Neural progenitor cell (in vitro differentiated cells): ENCODE data around the gene TSPAN32. TPM values are rescaled to one million over a fixed set of nuclear protein-coding genes. Genes with fewer than 3 reads are reported as not detected.
A peak's percentile ranks its signal among the peaks of the same experiment; 100 is the strongest.

Source experiments
- DNase-seq: peaks from one replicate; pipeline ENCODE4 v3.0.0-alpha.2; 2016; ENCODE audit warnings: low spot score
- H2AFZ ChIP-seq: fragments of 200-600 bp; sonication (generic); replicated peaks from 2 replicates; pipeline ENCODE4 v1.6.1; 2016; ENCODE audit warnings: antibody characterized with exemption
- H3F3A ChIP-seq: fragments of 200-600 bp; sonication (generic); 2 replicates; pipeline ENCODE4 v1.6.1; 2016; ENCODE audit warnings: antibody characterized with exemption, low read depth
- H3K27ac ChIP-seq: fragments of 200-600 bp; sonication (generic); 2 replicates; pipeline ENCODE4 v1.5.1; 2016; ENCODE audit warnings: mild to moderate bottlenecking
- H3K27me3 ChIP-seq: fragments of 200-600 bp; sonication (generic); 2 replicates; pipeline ENCODE4 v1.6.1; 2016; ENCODE audit warnings: mild to moderate bottlenecking, moderate library complexity
- H3K36me3 ChIP-seq: fragments of 200-600 bp; sonication (generic); 2 replicates; pipeline ENCODE4 v1.5.1; 2016
- H3K4me1 ChIP-seq: fragments of 200-600 bp; sonication (generic); 2 replicates; pipeline ENCODE4 v1.6.1; 2016; ENCODE audit warnings: mixed run types
- H3K4me2 ChIP-seq: fragments of 200-600 bp; sonication (generic); 2 replicates; pipeline ENCODE4 v1.6.1; 2016
- H3K4me3 ChIP-seq: fragments of 200-600 bp; sonication (generic); 2 replicates; pipeline ENCODE4 v1.5.1; 2016
- H3K79me2 ChIP-seq: fragments of 200-600 bp; sonication (generic); 2 replicates; pipeline ENCODE4 v1.6.1; 2016; ENCODE audit warnings: low read depth
- H3K9ac ChIP-seq: fragments of 200-600 bp; sonication (generic); 2 replicates; pipeline ENCODE4 v1.6.1; 2016
- H3K9me3 ChIP-seq: fragments of 200-600 bp; sonication (generic); 2 replicates; pipeline ENCODE4 v1.5.1; 2016; ENCODE audit warnings: low read depth
- H4K20me1 ChIP-seq: fragments of 200-600 bp; sonication (generic); 2 replicates; pipeline ENCODE4 v1.6.1; 2016; ENCODE audit warnings: low read depth
- H3K27ac Mint-ChIP-seq: 3 replicates; pipeline ENCODE4 v1.8.0; 2021; ENCODE audit warnings: mixed read lengths
- H3K27me3 Mint-ChIP-seq: 2 replicates; pipeline ENCODE4 v1.8.0; 2022; ENCODE audit warnings: low read depth, mild to moderate bottlenecking, inconsistent platforms, moderate library complexity, mixed read lengths; ENCODE audit not compliant: insufficient read depth
- H3K36me3 Mint-ChIP-seq: 3 replicates; pipeline ENCODE4 v1.8.0; 2021; ENCODE audit warnings: mixed read lengths
- H3K4me1 Mint-ChIP-seq: 3 replicates; pipeline ENCODE4 v1.8.0; 2021; ENCODE audit warnings: mixed read lengths
- H3K4me3 Mint-ChIP-seq: 3 replicates; pipeline ENCODE4 v1.8.0; 2021; ENCODE audit warnings: mild to moderate bottlenecking, moderate library complexity, mixed read lengths
- H3K9me3 Mint-ChIP-seq: 3 replicates; pipeline ENCODE4 v1.8.0; 2020; ENCODE audit warnings: mixed read lengths
- EZH2 ChIP-seq: fragments of 200-600 bp; sonication (generic); IDR thresholded peaks from 2 replicates; pipeline ENCODE4 v1.6.1; 2017; ENCODE audit warnings: antibody characterized with exemption, mild to moderate bottlenecking, moderate library complexity
- EZH2phosphoT487 ChIP-seq: fragments of 200-600 bp; sonication (generic); IDR thresholded peaks from 2 replicates; pipeline ENCODE4 v1.6.1; 2017; ENCODE audit warnings: antibody characterized with exemption
- total RNA-seq: library from RNA; depleted of rRNA; stranded (reverse); fragments of >200 nt; gene quantifications from 2 replicates; pipeline ENCODE4 v1.2.3, GENCODE V29; 2015; ENCODE audit warnings: low replicate concordance
- TF ChIP-seq, protein P1 (sequence below): fragments of 200-600 bp; sonication (generic); IDR thresholded peaks from 2 replicates; pipeline ENCODE4 v1.5.1; 2017; ENCODE audit warnings: antibody characterized with exemption, mild to moderate bottlenecking

Gene TSPAN32
- total RNA-seq, 1 donor from 2014 or later = not detected

DNA sequence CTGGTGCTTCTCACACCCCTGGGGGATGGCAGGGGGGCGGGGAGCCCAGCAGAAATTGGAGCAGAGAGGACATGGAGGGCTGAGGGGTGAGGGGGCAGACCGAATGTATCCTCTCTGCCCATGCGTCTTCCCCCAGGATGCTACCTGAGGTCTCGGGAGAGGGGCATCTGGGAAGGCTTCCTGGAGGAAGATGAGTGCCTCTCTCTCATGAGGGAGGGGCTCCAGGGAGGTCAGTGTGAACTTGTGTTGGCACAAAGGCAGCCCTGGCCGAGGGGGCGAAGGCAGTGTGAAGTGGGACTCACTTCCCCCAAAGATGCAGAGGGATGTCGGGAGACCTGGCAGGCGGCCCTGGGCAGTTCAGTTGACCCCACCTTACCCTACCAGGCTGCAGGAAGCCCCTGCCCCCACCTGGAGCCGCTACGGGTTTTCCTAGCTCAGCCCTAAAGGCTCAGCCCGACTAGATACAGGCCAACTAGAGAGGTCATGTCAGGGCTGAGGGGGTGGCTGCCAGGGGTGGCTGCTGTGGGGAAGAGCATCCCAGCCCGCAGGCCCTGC is 41.8 kb upstream of the TSPAN32 start:
- peaks cover 9% of the 10 kb centered on the region for H3K4me1 ChIP-seq
- no peak overlapping the region for H3K4me3 Mint-ChIP-seq
- no peaks in the 10 kb centered on the region for H3F3A ChIP-seq
- DNase-seq = no peak
- H3K4me2 ChIP-seq = no peak overlapping the region
- no peak overlapping the region for H3K27ac ChIP-seq
- no peak overlapping the region for H2AFZ ChIP-seq
- H3K4me1 Mint-ChIP-seq = peaks cover 9% of the 10 kb centered on the region
- H3K9me3 Mint-ChIP-seq = peaks cover 3% of the 10 kb centered on the region
- peaks cover 9% of the 10 kb centered on the region for H3K27me3 ChIP-seq
- no peaks in the 10 kb centered on the region for H3K36me3 Mint-ChIP-seq
- no peaks in the 10 kb centered on the region for H3K79me2 ChIP-seq
- H3K27ac Mint-ChIP-seq = no peak overlapping the region
- TF ChIP-seq EZH2 = no peak
- TF ChIP-seq, protein P1, sequence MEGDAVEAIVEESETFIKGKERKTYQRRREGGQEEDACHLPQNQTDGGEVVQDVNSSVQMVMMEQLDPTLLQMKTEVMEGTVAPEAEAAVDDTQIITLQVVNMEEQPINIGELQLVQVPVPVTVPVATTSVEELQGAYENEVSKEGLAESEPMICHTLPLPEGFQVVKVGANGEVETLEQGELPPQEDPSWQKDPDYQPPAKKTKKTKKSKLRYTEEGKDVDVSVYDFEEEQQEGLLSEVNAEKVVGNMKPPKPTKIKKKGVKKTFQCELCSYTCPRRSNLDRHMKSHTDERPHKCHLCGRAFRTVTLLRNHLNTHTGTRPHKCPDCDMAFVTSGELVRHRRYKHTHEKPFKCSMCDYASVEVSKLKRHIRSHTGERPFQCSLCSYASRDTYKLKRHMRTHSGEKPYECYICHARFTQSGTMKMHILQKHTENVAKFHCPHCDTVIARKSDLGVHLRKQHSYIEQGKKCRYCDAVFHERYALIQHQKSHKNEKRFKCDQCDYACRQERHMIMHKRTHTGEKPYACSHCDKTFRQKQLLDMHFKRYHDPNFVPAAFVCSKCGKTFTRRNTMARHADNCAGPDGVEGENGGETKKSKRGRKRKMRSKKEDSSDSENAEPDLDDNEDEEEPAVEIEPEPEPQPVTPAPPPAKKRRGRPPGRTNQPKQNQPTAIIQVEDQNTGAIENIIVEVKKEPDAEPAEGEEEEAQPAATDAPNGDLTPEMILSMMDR = no peak
- TF ChIP-seq EZH2phosphoT487 = no peak
- peaks cover 11% of the 10 kb centered on the region for H3K27me3 Mint-ChIP-seq
- no peaks in the 10 kb centered on the region for H4K20me1 ChIP-seq
- no peak overlapping the region for H3K9ac ChIP-seq
- no peaks in the 10 kb centered on the region for H3K9me3 ChIP-seq
- no peaks in the 10 kb centered on the region for H3K36me3 ChIP-seq
- no peak overlapping the region for H3K4me3 ChIP-seq

DNA sequence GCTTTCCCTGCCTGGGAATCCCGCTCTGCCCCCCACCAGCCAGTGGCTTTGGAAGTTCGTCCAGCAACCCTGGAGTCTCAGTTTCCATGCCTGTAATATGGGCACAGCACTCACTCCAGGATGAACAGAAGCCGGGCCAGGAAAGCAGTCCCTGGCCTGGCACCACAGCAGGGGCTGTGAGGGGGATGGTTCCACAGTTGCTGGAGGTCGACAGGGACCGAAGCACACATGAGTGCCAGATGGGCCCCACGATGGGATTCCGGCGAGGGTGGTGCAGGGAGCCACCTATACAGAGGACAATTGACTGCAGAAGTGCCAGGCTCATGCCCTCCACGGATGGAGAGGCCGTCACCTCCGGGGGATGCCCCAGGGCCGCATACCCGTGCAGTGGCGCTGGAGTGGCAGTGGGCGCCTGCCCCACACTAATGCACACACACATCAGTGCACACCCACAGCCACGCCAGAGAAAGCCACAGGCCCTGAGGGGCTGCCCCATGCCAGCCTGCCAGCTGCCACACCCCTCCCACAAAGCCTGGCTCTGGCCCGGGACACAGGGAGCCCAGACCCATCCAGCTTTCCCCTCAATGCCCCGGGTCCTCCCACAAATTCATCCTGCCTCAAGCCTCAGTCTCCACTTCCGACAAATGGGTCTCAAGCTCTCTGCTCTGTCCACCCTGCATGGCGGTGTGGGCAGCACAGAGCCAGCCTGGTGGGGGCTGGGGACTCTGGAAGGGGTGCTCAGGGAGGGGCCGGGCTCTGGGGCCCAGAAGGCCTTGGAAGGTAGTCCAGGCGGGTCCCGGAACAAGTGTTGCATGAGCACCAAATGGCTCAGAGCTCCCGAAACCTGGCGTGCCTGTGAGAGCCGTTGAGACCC is 41.1 kb upstream of the TSPAN32 start:
- H3F3A ChIP-seq = no peaks in the 10 kb centered on the region
- Mint-ChIP-seq H3K36me3 (no peaks in the 10 kb centered on the region), H3K27ac (no peak overlapping the region), H3K27me3 (peaks cover 14% of the 10 kb centered on the region), H3K9me3 (no peaks in the 10 kb centered on the region), H3K4me3 (no peak overlapping the region), H3K4me1 (peaks cover 9% of the 10 kb centered on the region)
- H2AFZ ChIP-seq = no peak overlapping the region
- peaks cover 9% of the 10 kb centered on the region for H3K4me1 ChIP-seq
- H3K27ac ChIP-seq = no peak overlapping the region
- no peak for TF ChIP-seq EZH2
- TF ChIP-seq, protein P1 = no peak
- no peak for TF ChIP-seq EZH2phosphoT487
- no peak overlapping the region for H3K9ac ChIP-seq
- no peaks in the 10 kb centered on the region for H3K36me3 ChIP-seq
- peaks cover 14% of the 10 kb centered on the region for H3K27me3 ChIP-seq
- no peaks in the 10 kb centered on the region for H3K9me3 ChIP-seq
- H3K4me3 ChIP-seq = no peak overlapping the region
- no peaks in the 10 kb centered on the region for H3K79me2 ChIP-seq
- DNase-seq = no peak
- H3K4me2 ChIP-seq = no peak overlapping the region
- H4K20me1 ChIP-seq = no peaks in the 10 kb centered on the region

DNA sequence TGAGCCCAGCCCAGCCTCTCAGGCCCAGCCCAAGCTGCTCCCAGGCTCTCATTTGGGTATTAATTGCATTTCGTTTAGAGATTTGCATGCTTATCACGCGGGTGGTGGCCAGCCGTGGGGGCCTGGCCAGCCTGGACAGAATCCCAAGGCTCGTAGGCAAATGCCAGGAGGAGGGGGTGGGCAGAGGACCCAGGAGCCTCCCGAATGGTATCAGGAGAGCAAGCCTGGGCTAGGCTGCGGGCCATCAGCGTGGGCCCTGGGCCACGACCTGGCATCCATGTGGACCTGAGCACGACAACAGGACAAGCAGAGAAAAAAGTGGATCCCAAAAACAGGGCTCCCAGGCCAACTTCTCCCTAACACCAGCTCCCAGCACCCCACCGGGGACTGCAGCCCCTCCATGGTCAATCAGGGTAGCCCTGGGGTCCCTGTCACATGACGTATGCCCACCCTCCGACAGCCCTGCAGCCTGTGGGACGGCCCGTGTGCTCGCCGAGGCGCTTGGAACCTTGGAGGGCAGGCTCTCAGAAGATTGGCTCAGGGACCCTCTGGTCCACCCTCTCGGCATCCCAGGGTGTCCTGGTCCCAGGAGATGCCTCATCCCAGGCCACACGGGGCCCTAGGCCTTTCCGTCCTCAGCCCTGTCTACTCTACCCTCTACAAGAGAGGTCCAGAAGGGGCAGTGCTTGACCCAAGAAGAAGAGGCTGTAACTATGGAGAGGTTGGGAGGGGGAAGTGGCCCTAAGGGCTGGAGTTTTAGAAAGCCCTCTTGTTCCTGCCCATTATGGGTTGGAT is 40.2 kb upstream of the TSPAN32 start:
- Mint-ChIP-seq H3K9me3 (no peaks in the 10 kb centered on the region), H3K27ac (peak overlapping the region; percentile 79), H3K36me3 (no peaks in the 10 kb centered on the region), H3K27me3 (peaks cover 18% of the 10 kb centered on the region), H3K4me3 (no peak overlapping the region), H3K4me1 (peaks cover 8% of the 10 kb centered on the region)
- Histone ChIP-seq H3K9me3 (no peaks in the 10 kb centered on the region), H3K9ac (no peak overlapping the region), H3K27me3 (peaks cover 23% of the 10 kb centered on the region), H3K36me3 (no peaks in the 10 kb centered on the region), H3F3A (no peaks in the 10 kb centered on the region), H3K4me1 (peaks cover 9% of the 10 kb centered on the region), H3K79me2 (no peaks in the 10 kb centered on the region), H3K4me2 (no peak overlapping the region), H4K20me1 (no peaks in the 10 kb centered on the region), H2AFZ (no peak overlapping the region), H3K27ac (no peak overlapping the region), H3K4me3 (no peak overlapping the region)
- TF ChIP-seq, protein P1 = no peak
- TF ChIP-seq EZH2 (no peak), EZH2phosphoT487 (no peak)
- DNase-seq = no peak
